Measurements from ENCODE around the gene MINDY4.

The MINDY4 gene

DNA sequence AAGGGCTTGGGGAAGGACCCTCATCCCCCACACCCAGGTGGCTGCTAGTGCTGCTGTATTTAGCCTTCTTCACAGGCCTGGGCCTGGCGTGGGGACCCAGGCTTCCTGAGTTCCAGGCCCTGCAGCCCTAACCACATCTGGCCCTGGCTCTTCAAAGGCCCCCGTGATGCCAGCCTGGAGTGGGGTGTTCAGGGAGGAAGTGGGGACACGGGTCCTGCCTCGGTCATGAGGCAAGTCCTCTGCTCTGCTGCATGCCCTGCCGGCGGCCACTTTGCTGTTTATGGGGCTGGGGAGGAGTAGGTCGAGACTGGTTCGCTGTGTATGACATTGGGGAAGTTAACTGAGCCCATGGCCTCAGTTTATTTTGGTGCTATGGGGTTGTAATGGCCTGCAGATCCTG is 131.9 kb downstream of the MINDY4 start:
- no peak for DNase-seq (ENCODE audit: low spot score)

DNA sequence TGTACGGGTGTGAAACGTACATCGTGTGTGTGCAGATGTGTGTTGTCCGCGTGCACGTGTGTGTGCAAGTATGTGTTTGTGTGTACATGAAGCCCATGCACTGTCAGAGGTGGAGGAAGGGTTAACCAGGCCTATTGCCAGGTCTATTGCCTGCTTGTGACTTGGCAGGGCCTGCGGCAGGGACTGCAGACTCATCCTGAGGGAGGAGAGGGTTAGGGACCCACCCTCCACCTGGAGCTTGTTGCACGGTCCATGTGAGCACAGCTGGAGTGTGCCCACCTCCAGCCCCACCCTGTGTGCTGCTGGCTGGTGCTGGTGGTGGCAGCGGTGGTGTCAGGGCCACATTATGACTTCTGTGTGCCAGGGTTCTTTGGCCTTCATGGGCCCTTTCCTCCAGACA is 133.3 kb downstream of the MINDY4 start:
- DNase-seq (ENCODE audit: low spot score): no peak

DNA sequence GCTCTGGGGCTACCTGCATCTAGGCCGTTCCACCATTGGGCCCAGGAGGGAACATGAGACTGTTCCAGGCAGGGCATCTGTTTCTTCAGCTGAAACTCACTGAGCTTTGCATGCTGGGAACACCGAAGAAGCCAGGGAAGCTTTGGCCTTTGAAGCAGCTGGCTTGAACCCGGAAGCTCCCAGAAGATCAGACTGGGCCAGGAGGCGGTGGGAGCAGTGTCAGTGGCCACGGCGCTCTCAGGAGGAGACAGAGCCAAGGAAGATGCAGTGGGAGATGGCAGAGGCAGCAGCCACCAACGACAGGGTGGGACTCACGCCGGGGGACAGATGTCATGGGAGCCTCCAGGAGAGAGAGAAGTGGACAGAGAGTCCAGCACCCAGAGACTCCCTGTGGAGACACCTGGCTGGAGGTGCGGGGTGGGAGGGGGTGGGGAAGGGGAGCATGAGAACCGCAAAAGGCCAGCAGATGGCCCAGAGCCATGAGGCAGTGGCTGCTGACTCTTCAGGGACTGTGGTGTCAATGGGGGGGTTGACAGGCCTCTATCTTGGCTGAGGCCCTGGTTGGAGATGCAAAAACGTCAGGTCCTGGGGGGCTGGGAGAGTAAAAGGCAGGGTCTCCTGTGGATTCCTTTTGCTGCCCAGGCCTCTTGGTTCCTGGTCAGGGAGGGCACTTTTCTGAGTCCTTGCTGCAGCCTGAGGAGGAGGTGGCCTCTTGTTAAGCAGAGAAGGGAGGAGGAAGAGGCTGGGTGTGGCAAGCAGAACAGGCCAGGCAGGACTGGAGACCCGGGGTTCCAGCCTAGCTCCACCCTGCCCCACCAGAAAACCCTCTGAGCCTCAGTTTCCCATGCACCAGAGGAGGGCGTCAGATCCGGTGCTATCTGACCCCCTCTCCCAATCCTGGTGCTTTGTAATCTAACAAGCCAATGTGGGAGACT is 134.1 kb downstream of the MINDY4 start:
- no peak for DNase-seq (ENCODE audit: low spot score)

DNA sequence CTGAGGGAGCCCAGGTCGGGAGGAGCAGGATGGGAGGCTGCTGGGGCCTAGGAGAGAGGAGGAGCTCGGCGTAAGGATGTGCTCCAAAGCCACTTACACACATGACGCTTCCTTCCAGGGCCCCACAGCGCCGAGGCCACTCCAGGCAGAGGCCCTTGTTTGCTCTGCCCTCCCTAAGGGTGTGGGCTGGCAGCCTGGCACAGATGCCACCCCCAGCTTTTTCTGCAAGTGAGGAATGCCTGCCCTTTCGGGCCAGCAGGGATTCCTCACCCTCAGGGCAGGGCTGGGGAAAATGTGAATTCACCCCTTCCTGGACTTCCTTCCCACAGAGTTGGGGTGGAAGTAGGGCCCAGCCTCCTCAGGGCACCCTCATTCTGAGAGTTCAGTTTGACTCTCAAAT is 134.8 kb downstream of the MINDY4 start:
- DNase-seq (ENCODE audit: low spot score): no peak

DNA sequence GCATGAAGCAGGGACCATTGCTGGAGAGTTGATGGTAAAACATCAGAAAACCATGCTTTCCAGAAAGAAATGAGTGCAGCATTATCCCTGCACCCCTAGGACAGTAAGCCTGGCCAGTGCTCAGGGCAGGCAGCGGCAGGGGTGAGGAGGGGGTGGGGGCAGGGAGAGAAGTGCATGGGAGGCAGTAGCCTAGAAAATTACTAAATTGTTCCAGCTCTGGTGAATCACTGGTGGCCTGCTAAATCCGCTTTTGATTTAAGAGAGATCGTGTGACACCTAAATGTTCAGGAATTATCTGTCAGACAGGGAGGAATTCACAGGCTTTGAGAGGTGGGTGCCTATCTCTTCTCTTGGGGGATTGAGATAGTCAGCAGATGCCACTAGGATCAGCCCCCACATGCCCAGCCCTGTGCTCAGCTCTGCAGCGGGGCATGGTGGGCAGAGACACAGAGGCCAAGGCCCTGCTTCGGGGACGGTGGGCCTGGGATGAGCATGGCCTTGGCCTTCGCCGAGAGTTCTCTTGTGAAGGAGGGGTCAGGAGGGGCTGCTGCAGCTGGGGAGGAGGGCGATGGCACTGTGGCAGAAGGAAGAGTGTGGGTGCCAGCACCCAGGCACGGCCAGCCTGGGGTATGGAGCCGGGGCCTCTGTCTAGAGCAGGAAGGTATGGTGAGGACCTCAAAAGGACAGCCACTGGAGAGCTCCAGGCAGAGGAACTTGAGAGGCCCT is 135.5 kb downstream of the MINDY4 start:
- no peak for DNase-seq (ENCODE audit: low spot score)

DNA sequence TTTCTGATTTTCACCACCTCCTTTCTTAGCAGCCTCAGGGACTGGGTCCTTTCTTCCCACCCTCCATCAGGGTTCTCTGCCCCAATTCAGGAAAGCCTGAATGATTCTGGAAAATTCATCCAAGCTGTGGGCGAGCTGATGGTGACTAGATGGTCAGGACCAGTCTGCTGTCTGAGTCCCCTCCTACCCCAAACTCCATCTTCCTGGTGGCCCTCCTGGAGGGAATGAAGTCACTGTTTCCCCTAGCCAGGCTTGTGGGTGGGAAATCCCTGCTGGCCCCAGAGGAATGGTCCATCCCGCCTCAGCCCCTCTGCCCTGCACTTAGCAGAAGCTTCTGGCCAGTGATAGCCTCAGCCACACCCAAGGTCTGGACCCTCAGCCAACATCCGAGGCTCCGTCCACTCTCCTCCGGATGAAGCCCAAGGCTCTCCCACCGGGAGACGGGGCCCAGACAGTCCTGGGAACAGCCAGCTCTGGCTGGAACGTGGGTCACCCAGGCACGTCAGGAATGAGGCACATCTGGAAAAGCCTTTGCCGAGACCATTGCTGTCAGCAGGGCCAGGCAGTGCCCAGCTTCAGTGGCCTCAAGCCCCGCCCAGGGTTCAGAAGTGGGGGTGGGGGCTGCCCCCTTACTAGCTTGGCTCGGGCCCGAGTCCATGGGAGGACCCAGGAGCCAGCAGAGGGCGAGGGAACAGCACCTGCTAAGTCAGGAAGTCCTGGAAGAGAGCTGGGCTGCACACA is 136.5 kb downstream of the MINDY4 start:
- no peak for DNase-seq (ENCODE audit: low spot score)

DNA sequence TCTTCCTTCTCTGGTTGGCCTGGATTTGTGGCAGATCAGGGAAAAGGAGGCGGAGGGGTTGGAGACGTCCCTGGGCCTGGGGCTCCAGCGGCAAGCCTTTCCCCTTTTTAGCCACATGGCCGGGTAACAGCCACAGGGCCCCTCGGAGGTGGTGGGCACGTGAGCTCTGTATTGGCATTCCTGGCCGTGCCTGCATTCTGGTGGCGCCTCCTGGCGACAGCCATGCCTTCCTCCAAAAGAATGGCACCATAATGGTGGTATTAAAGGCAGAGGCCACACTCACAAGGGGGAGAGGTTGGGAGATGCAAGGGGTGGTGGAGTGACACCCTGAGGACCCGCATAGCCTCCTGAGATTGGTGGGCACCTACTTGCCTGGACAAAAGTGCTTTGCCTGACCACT is 137.5 kb downstream of the MINDY4 start:
- no peak for DNase-seq (ENCODE audit: low spot score)

DNA sequence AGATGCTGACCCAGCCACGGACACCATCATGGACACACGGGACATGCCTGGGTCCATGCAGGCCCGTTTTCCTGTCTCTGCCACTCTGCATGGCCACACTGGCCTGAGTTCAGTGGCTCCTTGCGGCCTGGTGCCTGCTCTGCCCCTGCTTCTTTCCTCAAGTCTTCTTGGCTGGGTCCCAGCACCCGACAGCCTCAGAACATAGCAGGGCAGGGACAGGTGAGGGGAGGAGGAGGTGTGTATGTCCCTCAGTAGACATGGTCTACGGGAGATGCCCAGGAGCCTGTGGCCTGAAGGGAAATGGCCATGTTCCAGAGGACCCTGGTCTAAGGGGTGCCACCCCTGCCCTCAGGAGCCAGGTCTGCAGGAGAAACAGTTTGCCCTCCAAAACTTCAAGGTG is 138.2 kb downstream of the MINDY4 start:
- no peak for DNase-seq (ENCODE audit: low spot score)

DNA sequence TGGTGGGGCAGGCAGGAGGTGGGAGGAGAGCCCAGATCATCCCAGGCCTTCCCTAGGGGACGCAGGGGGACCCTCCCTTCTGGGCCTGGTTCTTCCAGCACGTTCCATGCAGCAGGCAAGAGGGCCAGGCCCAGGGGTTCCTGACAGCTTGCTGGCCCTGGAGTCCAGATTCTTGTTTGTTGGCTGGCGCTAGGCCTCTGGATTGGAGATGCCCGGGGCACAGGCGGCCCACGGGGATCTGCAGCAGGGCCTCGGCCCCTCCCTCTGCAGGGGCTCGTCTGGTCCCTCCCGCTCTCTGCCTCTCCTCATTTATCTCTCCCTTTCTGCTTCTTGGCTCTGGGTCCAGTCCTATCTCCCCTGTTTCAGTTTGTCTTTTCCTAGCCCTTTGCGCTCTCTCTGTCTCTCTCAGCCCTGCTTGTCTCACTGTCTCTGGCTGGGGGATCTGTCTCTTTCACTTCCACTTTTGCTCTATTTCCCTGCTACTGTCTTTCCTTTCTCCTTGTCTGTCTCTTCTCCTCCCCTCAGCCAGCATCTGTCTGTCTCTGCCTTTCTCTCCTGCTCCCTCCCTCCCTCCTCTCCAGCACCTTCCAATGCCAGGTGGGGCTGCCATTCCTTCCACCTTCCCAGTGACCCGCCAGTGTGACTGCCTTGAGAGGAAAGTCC is 139.3 kb downstream of the MINDY4 start:
- DNase-seq (ENCODE audit: low spot score): no peak

DNA sequence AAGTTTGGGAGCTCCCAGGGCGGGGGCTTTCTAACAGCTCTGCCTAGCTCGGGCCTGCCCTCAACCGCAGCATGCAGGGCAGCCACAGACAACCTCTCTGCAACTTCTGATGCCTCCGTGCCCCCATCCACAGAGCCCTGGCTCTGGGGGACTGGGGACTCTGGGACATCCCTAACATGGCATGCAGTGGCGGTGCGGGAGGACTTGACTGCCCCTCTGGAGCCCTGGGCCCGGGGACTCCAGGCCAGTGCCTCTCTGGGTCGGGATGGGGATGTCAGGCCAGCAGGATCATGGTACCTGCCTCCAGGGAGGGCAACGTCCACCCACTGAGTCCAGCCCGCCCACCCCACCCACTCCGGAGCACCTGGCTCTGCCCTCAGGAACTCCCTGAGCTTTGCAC is 139.9 kb downstream of the MINDY4 start:
- no peak for DNase-seq (ENCODE audit: low spot score)

DNA sequence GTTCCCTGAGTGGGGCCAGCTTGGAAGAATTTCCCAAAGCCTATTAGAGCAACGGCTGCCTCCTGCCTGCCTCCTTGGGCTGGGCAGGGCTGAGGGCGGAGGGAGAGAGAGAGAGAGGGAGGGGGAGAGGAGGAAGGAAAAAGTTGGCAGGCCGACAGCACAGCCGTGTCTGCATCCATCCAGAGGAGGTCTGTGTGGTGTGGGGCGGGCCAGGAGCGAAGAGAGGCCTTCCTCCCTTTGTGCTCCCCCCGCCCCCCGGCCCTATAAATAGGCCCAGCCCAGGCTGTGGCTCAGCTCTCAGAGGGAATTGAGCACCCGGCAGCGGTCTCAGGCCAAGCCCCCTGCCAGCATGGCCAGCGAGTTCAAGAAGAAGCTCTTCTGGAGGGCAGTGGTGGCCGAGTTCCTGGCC is 140.3 kb downstream of the MINDY4 start, which contains the start of gene AQP1:
TSS of gene AQP1 (plus strand) at position 293 of the 409 bp plus-strand sequence. CDS start at position 350, 57 bp downstream.
- no peak for DNase-seq (ENCODE audit: low spot score)

DNA sequence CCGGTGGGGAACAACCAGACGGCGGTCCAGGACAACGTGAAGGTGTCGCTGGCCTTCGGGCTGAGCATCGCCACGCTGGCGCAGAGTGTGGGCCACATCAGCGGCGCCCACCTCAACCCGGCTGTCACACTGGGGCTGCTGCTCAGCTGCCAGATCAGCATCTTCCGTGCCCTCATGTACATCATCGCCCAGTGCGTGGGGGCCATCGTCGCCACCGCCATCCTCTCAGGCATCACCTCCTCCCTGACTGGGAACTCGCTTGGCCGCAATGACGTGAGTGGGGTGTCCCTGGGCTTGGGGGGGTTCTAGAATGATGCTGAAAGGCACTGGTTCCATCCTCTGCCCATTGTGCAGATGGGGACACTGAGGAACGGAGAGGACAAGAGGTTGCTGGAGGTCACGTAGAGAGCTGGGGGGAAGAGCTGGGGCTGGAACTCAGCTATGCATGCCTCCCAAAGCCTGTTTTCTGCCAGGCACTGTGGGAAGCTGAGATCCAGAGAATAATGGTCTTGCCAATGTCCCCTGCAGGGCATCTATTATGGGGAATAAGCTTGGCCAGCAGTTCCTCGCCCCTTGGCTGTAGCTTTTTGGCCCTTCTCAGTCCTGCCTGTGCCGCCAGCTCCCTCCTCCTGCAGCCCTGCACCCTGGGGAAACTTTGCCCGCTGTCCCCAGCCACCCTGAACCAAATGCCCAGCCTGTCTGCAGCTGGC is 141.0 kb downstream of the MINDY4 start:
- no peak for DNase-seq (ENCODE audit: low spot score)

DNA sequence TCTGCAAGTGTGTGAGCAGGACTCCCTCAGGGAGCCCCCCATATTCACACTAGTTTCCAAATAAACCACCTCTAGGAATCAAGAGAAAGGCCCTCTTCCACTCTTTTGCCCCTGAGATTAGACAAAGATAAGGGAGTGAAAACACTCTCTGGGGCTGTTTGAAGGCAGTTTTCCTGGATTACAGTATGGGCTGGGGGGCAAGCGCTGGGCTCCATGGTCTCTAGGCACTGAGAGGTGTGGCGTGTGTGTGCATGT is 141.4 kb downstream of the MINDY4 start:
- no peak for DNase-seq (ENCODE audit: low spot score)

DNA sequence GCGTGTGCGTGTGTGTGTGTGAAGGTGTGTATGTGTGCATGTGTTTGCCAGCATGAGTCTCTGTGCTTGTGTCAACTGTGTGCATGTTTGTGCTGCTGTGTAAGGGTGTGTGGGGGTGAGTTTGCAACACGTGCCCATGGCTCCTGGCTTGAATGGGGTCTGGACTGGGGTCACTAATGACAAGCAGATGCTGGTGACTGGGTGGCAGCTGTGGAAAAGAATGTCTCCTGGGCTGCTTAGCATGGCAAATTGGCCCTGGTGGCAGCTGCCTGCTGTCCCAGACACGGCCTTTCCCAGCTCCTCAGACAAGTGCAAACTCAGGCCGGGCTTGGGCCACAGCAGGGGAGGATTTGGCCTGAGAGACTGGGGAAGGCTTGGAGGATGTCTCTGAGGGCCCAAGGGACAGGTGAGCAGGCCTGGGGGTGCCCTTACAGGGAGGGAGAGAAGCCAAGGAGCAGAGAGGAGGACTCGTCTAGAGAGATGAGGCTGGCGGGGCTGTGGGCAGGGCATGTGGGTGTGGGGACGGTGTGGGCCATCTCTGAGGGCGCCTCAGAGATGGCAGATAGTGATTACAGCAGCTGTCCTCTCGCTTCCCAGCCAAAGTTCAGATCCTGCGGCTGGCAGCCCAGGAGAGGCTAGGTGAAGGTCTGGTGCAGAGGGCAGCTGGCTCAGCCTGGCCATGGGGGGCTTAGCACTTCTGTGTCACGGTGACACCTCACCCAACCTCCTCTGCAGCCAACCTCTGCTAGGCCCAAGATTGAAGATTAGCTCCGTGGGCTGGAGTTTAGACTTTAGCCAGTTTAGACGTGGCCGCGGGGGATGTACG is 142.0 kb downstream of the MINDY4 start:
- DNase-seq (ENCODE audit: low spot score): no peak

DNA sequence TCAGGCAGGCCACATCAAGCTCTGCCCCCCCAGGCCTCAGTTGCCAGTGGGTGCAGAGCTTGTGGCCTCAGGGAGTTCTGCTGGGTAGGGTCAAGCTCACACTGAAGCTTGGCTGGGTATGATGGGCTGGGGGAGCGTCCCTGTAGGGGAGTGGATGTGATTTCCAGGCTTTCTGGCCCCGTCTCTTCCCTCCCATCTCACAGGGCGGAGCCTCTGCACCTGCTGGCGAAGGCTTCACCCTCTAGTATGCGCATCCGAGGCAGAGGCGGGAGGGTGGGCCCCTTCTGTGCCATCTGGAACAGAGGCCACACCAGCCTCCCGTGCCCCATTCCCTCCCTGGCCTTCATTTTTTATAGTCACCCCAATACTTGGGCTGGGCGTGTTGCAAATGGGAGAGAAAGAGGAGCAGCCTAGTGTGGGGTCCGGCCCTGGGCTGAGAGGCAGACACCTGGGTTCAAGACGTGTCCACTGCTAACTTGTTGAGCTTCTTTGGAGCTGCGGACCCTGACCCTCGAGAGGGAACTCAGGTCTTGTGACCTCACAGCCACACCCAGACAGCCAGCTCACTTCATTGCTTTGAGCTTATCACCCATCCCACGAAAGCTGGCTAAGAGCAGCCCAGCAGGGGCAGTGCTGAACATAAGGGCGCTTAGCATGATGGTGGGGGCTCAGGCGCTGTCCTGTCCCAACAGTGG is 142.8 kb downstream of the MINDY4 start:
- DNase-seq (ENCODE audit: low spot score): no peak

DNA sequence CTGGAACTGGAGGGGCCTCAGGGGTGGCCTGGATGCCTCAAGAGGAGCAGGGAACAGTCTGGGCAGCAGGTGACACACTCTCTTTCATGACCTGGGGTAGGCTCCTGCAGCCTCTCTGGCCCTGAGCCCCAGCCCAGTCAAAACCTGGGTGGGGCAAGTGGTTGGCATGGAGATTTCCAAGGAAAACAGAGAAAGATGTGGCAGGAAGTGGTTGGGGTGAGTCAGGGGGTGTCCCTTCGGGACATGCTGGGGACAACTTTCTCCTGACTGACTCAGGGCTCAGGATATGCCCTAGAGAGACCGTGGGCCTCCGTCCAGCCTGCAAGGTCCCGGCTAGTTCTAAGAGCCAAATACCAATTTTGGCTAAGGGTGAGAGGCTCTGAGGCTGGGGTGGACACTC is 143.4 kb downstream of the MINDY4 start:
- peak; percentile 72 for DNase-seq (ENCODE audit: low spot score)

DNA sequence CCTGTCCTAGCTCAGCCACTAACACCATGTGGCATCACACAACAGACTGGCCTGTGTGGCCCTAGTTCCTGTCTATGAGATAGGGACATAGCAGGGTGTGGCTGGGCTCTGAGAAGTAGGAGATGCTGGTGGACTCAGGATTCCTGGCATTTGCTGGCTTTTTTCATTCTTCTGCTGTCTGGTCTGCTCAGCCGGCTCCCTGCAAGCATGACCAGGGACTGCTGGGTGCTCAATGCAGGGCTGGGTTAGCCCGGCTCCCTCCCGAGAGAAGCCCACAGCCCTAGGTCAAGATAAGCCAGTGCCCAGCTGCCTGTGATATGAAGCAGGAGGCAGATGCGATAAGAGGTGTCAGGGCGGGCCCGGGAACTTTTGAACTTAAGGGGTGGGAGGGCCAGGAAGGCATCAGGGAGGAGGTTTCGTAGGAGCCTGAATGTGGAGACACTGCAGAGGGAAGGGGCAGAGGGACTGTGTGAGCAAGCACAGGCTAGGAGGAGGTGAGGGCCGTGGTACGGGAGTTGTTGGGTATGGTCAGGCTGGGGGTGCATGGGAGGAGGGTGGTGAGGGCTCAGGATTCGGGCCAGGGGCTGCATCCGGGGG is 143.9 kb downstream of the MINDY4 start:
- no peak for DNase-seq (ENCODE audit: low spot score)

DNA sequence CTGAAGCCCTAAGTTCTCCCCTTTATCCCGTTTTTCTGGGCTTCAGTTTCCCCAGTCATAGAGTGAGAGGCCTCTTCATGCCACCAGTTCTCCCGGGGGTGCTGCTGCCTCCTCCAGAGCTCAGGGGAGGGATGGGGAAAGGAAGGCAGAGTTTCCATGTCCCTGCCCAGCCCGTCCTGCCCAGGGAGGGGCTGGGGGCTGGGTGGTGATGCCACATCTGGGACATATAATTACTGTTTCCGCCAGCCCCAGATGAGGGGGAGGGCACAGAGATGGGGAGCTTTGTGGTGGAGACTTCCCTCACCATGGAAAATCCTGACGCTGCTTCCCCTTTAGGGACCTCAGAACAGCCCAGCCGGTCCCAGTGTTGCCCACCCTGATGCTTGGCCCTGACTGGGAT is 144.5 kb downstream of the MINDY4 start:
- no peak for DNase-seq (ENCODE audit: low spot score)

DNA sequence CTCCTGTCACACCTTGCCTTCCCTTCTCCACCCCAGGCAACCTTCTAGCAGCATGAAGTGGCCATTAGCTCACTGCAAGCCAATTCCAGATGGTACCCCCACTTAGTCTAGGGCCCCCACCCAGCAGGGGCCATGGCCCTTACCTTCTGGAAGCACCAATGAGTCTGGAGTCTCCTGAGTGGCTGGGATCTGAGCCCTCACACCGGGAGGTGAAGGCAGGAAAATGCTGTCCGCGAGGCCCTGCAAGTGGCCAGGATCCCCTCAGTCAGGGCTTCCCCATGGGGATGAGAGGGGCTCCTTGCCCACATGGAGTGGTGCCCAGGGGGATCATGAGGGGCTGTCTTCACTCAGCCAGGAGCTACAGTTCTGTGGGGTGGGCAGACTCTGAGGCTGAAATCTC is 145.0 kb downstream of the MINDY4 start:
- no peak for DNase-seq (ENCODE audit: low spot score)

DNA sequence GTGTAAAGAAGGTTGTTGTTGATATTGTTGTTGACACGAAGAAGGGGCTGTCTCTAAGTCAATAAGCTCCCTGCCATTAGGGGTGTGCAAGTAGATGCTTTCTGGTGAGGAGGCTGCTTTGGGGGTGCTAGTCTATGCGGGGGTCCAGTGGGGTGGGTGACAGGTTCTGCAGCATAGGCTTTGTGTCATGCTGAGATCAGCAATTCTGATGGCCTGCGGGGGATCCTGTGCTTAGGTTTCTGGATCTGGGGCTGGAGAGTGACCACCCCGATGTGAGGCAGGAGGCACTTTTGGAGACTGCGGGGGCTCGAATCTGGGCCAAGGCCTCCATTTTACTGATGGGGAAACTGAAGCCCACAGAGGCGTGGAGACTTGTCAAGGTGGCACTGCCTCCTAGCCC is 145.6 kb downstream of the MINDY4 start:
- no peak for DNase-seq (ENCODE audit: low spot score)
